Measurements from ENCODE around the gene FKBP8. TPM values are rescaled to one million over a fixed set of nuclear protein-coding genes. Genes with fewer than 3 reads are reported as not detected.

Gene FKBP8
- total RNA-seq, 4 donors from 2014 or later, result 238 to 394 (median 314) TPM

DNA sequence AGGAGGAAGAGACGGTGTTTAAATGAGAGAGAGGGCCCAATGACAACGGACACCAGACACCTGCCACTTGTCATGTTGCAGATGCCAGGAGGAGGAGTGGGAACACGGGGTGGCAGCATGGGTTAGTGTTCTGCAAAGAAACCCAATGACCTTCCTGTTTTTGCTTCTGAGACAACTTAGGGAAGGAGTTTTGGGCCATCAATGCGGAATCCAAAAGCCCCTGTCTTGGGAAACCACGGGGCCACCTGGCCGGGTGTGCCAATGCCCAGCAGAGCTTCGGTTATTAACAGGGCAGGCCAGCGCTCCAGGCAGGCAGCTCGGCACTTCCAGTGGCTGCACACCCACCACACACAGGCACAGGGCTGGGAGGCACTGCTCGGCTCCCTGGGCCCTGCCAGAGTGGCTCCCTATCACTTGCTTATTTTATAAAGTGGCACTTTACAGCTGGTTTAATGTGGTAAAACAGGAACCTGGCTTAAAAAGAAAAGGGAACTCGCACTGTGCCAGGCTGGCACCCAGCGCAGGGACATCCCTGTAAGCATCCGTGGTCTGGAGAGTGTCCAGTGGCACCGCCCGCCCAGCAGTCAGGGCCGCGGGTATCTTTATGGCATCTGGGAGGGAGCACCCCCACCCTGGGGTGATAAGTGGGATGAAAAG is 40.6 kb downstream of the FKBP8 start:
- Histone ChIP-seq H3K4me1 (peaks cover 72 to 97% of the 10 kb centered on the region in 2 donors), H3K27me3 (no peaks in the 10 kb centered on the region), H3K9me3 (no peaks in the 10 kb centered on the region), H3K36me3 (no peaks in the 10 kb centered on the region), H3K27ac (peak overlapping the region in 2 of 3 donors; percentile 2 to 79), H3K4me3 (replicated peaks in 1 of 3) (no peak overlapping the region)
- WGBS, 2 donors, result 37 to 42% methylated on average over 16 to 17 of the region's 17 CpGs
- TF ChIP-seq, protein P1, sequence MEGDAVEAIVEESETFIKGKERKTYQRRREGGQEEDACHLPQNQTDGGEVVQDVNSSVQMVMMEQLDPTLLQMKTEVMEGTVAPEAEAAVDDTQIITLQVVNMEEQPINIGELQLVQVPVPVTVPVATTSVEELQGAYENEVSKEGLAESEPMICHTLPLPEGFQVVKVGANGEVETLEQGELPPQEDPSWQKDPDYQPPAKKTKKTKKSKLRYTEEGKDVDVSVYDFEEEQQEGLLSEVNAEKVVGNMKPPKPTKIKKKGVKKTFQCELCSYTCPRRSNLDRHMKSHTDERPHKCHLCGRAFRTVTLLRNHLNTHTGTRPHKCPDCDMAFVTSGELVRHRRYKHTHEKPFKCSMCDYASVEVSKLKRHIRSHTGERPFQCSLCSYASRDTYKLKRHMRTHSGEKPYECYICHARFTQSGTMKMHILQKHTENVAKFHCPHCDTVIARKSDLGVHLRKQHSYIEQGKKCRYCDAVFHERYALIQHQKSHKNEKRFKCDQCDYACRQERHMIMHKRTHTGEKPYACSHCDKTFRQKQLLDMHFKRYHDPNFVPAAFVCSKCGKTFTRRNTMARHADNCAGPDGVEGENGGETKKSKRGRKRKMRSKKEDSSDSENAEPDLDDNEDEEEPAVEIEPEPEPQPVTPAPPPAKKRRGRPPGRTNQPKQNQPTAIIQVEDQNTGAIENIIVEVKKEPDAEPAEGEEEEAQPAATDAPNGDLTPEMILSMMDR (IDR thresholded peaks at IDR 0.05), result no peak
- TF ChIP-seq POLR2A (IDR thresholded peaks at IDR 0.05), result no peak
- intact Hi-C loops (cut with DNase I), result no loop called here
- peak; percentile 78 to 81 for DNase-seq

DNA sequence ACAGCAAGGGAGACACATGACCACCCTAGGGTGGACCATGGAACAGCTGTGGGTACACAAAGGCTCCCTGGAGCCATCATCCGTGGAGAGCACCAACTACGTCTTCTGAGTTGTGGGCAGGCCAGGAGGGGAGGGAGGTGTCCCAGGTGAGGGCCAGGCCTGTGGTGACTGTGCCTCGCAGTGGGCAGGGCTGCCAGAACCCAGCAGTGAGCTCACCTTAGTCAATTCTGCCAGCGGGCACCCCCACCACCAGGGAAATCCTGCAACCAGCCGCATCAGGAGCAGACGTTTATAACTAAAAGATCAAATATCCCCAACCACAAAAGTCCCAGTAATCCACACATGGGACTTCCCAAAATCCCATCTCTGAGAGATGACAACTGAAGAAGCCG is 41.1 kb downstream of the FKBP8 start:
- peaks cover 72 to 93% of the 10 kb centered on the region in 2 donors for H3K4me1 ChIP-seq
- H3K9me3 ChIP-seq, result no peaks in the 10 kb centered on the region
- H3K36me3 ChIP-seq, result no peaks in the 10 kb centered on the region
- H3K27me3 ChIP-seq, result no peaks in the 10 kb centered on the region
- intact Hi-C loops (cut with DNase I), result no loop called here
- peak overlapping the region in 2 of 3 donors; percentile 2 to 79 for H3K27ac ChIP-seq
- TF ChIP-seq, protein P1 (IDR thresholded peaks at IDR 0.05), result no peak
- no peak overlapping the region for H3K4me3 ChIP-seq (replicated peaks in 1 of 3)
- peak; percentile 35 to 58 for DNase-seq
- WGBS, 2 donors, result 76 to 78% methylated on average over 2 to 5 of the region's 7 CpGs

DNA sequence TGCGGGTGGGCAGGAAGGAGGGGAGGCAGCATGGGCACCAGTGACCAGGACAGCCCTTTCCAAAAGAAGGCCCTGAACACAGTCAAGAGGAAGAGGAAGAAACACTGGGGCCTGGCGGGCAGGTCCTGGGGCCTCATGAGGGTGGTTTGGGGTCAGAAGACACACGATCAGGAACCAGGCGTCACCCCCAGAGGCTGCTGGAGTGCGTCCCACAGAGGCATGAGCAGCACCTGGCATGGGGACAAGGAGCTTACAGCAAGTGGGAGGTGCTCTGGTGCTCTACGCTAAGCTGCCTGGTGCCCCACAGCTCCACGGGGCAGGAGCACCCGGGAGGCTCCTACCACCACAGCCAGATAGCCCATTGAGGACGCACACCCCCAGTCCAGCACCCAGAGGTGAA is 41.5 kb downstream of the FKBP8 start:
- WGBS, 2 donors, result 45 to 56% methylated on average over 4 to 8 of the region's 9 CpGs
- intact Hi-C loops (cut with DNase I), result no loop called here
- Histone ChIP-seq H3K27ac (peak overlapping the region in 2 of 3 donors; percentile 64 to 79), H3K9me3 (no peaks in the 10 kb centered on the region), H3K27me3 (no peaks in the 10 kb centered on the region), H3K4me3 (replicated peaks in 1 of 3) (no peak overlapping the region), H3K4me1 (peaks cover 73 to 93% of the 10 kb centered on the region in 2 donors), H3K36me3 (no peaks in the 10 kb centered on the region)
- DNase-seq, result peak; percentile 63 to 66
- no peak for TF ChIP-seq POLR2A (IDR thresholded peaks at IDR 0.05)
- TF ChIP-seq, protein P1 (IDR thresholded peaks at IDR 0.05), result no peak

DNA sequence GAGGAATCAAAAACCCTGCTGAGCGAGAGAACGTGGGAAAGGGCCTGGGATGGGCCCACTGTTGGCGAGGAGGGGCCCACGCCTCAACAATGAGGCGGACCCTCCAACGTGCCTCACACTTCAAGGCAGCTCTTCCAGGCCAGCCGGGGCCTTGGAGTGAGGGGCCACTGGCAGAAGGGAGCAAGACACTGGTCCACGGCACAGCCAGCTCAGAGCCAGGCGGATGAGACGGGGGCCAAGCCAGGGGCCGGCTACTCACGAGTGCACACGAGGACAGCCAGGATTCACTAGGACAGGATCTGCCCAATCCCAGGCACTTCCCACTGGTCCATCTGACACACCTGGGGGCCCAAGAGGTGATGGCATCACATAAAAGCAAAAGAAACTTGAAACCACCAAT is 42.0 kb downstream of the FKBP8 start:
- TF ChIP-seq POLR2A (IDR thresholded peaks at IDR 0.05), result no peak
- TF ChIP-seq, protein P1 (IDR thresholded peaks at IDR 0.05), result no peak
- intact Hi-C loops (cut with DNase I), result no loop called here
- WGBS, 2 donors, result 76 to 100% methylated on average over 3 to 13 of the region's 13 CpGs
- no peak for DNase-seq
- Histone ChIP-seq H3K36me3 (no peaks in the 10 kb centered on the region), H3K9me3 (no peaks in the 10 kb centered on the region), H3K4me1 (peaks cover 78 to 93% of the 10 kb centered on the region in 2 donors), H3K27me3 (no peaks in the 10 kb centered on the region), H3K27ac (peak overlapping the region; percentile 34 to 79 (median 64)), H3K4me3 (replicated peaks in 1 of 3) (no peak overlapping the region)

DNA sequence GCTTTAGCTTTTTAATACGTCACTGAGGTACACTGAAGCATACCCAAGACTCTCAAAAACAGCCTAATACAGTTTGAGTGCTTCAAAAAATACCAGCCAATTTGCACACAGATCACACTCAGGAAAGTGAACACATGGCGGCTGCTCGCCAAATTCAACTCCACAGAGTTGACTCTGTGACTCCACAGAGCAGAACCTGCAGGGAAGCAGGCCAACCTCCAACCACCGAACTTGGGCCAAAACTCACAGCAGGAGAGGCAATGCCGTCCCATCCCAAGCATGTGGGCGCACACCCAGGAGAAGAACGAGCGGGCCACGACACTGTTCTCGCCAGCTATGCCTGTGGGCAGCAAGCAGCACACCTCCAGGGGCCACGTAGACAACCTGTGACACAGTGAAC is 42.6 kb downstream of the FKBP8 start:
- no peaks in the 10 kb centered on the region for H3K27me3 ChIP-seq
- no peak for TF ChIP-seq POLR2A (IDR thresholded peaks at IDR 0.05)
- TF ChIP-seq, protein P1 (IDR thresholded peaks at IDR 0.05), result no peak
- peak; percentile 96 to 98 for DNase-seq
- no peaks in the 10 kb centered on the region for H3K36me3 ChIP-seq
- peak overlapping the region; percentile 64 to 79 (median 74) for H3K27ac ChIP-seq
- WGBS, 2 donors, result 16 to 26% methylated on average over 5 to 11 of the region's 11 CpGs
- intact Hi-C loops (cut with DNase I), result no loop called here
- no peaks in the 10 kb centered on the region for H3K9me3 ChIP-seq
- H3K4me3 ChIP-seq (replicated peaks in 1 of 3), result no peak overlapping the region
- peaks cover 79 to 93% of the 10 kb centered on the region in 2 donors for H3K4me1 ChIP-seq

Data from thyroid gland (tissue), 4 donors.